ENCODE results near the gene EYS.

GRCh38 chr6:65566117-65566516, 140.9 kb downstream of the EYS start:
- TF ChIP-seq EZH2phosphoT487 (IDR thresholded peaks at IDR 0.05; ENCODE audit: low read length) (no peak), EZH2 (optimal IDR thresholded peaks at IDR 0.05; ENCODE audit: low read depth, low read length) (no peak), CTCF (IDR thresholded peaks at IDR 0.05; ENCODE audit: low read length) (no peak)

Data from MM.1S (cell line).